HG03175 (cell line): ENCODE data around the gene TBCD.

ENCODE experiments used
- ATAC-seq: cut with Tn5 transposase; IDR thresholded peaks from one replicate; pipeline ENCODE4 v1.9.1; 2021; ENCODE audit warnings: mild to moderate bottlenecking, moderate library complexity; ENCODE audit not compliant: unreplicated experiment

The TBCD gene

DNA sequence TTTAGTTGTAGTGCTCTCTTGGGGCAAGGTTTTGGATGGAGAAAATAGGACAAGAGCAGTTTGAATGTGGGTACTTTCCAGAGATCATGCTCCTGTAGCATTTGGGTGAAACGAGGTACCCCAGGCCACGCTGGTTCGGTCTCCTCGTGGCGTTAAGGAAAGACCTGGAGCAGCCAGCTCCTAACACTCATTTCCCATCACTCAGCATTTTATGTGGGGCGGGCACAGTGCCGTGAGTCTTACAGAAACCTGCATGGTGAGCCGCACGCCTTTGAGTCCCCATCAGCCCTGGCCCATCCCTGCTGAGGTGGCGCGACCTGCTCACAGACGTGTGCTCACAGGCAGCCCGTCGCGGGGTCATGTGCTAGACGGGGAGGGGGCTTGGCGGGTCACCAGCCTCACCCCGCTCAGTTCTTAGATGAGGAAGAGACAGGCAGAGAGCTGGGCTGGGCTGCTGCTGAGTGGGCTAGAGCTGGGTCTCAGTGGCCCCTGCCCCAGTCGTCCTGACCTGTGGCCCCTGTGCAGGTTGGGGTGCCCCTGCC is 37.3 kb downstream of the TBCD start:
- ATAC-seq, result no peak

DNA sequence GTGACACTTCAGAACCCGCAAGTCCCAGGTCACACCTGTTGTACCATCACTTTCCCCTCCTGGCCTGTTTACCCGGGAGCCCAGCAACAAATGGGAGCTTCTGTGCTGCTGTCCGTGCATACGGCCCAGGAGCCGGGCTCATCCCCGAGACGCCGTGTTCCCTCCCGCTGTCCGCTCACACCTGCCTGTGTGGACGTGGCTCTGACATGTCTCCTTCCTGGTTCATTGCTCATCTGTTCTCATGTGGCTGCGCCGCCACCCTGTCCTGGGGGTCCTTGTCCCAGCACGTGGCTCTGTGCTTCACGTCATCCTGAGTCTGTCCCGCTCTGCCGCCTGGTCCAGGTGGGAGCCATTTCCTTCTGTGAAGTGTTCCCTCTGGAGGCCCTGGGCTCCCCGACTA is 37.9 kb downstream of the TBCD start:
- ATAC-seq, result no peak

DNA sequence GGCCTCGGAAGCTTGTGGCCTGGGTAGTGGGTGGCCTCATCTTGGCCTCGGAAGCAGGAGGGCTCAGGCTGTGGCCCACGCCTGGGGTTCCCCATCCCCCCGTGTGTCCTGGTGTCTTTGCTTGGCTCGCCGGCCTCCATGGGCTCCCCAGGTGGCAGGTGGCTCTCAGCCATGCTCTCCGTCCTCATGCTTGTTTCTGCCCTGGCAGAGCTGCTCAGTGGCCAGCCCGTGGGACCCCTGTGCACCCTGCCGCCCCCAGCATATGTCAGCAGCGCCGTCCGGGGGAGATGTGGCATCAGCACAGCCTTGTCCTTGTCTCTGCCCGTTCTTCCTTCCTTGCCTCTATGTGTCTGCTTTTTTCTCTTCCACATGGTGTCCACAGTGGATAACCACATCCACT is 38.5 kb downstream of the TBCD start:
- ATAC-seq, result no peak

DNA sequence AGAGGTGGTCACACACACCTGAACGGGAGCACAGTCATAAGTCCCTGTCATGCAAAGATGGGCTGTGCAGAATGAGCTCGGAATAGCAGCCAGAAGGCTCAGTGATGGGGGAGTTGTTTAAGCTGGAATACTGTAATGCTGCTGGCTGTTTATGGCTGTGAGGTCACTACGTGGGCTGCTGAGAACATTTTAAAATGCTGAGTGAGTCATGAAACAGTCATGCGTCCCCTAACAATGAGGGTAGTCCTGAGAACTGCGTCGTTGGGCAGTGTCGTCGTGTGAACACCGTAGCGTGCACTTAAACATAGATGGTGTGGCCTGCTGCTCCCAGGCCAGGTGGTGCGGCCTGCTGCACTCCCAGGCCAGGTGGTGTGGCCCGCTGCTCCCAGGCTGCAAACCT is 39.7 kb downstream of the TBCD start:
- ATAC-seq, result no peak

- ATAC-seq, result no peak
These were observed 42.2 kb downstream of the TBCD start for GRCh38 chr17:82793974-82794630.

DNA sequence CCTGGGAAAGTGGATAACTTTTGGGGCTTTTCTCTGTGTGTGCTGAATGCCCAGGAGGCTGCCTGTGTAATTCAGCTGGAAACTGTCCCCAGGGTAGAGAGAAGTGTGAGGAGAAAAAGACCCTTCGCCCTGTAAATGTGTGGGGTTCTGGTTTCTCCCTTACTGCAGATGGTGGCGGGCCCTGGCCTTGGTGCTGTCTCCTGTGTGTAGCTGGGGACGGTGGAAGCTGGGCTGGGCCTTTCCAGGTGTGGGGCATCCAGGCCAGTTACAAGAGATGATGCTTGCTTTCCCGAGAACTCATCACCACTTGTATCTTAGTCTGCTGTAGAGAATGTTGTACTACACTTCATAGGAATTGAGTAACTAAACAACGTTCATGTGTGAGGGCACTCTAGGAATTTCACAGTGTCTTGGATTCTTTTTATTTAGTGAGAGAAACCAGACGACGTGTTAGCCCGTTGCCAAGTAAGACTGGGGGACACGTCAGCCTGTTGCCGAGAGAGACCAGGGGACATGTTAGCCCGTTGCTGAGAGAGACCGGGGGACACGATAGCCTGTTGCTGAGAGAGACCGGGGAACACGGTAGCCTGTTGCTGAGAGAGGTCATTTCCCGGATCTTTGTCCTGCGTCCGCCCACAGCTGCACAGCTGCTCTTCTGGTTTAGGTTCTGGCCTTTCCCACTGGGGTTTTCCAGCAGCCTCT is 43.1 kb downstream of the TBCD start:
- ATAC-seq, result no peak

GRCh38 chr17:82795615-82796014 is 43.8 kb downstream of the TBCD start:
- ATAC-seq, result no peak

- ATAC-seq, result no peak
These were observed 45.2 kb downstream of the TBCD start for GRCh38 chr17:82797061-82797460.

GRCh38 chr17:82798752-82799151 is 46.9 kb downstream of the TBCD start:
- ATAC-seq, result no peak

DNA sequence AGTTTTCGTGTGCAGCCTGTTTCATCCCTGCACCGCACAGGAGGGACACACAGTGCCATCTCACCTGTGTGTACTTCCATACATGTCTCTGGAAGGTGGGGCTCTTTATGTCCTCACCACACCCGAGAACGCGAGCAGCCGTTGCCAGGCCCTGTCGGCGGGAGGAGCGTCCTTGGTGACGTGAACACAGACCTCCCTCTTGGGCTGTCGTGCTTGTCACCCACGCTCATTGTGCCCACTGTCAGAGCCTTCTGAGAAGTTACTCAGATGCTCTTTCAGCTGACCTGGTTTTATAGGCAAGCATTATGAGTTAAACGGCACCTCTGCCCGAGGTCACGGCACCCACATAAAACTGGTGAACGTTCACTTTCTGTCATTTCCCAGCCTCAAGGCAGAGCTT is 47.7 kb downstream of the TBCD start:
- no peak for ATAC-seq

DNA sequence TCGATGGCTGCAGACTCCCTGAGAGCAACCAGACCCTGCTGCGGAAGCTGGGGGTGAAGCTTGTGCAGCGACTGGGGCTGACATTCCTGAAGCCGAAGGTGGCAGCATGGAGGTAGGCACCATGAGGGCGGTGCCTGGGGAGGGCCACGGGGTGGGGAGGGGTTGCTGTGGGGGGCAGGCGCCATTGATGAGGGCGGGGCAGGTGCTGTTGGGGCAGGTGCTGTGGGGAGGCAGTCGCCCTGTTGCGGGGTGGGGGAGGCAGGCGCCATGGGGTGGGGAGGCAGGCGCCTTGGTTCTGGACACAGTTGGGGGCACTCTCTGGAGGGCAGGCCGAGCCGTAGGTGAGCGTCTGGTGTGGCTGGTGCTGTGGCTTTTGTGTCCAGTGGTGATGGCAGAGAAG is 49.0 kb downstream of the TBCD start:
- no peak for ATAC-seq

DNA sequence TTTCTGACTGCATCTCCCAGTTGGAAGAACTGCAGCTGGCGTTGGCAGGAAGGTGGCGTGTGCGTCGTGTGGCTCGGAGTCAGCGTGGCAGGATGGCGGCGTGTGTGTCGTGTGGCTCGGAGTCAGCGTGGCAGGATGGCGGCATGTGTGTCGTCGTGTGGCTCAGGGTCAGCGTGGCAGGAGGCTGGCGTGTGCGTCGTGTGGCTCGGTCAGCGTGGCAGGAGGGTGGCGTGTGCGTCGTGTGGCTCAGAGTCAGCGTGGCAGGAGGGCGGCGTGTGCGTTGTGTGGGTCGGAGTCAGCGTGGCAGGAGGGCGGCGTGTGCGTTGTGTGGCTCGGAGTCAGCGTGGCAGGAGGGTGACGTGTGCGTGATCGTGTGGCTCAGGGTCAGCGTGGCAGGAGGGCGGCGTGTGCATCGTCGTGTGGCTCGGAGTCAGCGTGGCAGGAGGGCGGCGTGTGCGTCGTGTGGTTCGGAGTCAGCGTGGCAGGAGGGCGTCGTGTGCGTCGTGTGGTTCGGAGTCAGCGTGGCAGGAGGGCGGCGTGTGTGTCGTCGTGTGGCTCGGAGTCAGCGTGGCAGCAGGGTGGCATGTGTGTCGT is 49.6 kb downstream of the TBCD start:
- no peak for ATAC-seq

DNA sequence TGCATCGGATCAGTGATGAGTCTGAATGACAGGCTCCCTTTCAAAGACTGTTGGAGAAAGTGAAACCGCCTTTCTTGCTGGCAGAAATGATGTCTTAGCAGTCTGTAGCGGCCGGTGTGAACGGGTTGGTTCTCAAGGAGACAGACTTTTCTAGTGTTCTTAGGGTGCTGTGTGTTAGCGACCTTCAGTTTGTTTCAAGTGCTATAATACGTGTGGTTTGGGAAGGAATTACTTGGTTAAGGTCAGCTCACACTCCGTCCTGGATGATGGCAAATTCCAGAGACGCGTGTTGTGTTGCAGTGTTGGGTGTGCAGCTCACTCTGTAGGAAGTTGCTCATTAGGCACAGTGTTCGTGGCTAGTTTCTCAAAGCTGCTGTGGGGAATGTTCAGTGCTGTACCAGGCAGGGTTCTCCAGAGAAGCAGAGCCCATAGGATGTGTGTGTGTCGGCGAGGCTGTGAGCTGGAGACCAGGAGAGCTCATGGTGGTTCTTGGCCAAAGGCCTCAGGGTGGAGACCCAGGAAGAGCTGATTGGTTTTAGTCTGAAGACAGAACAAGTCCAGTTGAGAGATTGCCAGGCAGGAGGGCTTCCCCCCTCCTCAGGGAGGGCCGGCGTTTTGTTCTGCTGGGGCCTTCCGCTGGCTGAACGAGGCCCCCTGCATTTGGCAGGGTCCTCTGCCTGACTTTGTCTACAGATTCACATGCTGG is 50.4 kb downstream of the TBCD start:
- ATAC-seq, result no peak

DNA sequence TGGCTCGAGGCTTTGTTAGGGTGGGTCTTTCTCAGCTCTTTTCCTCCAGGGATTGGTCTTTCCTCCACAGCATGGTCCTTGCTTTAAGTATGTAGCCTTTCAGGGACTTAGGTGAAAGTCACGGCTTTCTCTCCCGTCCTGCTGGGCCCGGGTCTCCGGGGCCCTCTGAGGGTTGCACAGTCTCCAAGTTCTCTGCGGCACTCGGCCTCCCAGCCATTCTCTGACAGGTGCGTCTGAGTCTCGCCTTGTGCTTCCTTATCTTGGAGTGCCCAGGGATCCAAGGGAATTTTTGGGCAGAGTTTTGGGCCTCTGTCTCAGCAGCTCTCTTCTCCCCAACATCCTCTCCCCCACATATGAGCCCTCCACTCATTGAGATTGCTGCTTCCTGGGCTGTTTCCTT is 51.3 kb downstream of the TBCD start:
- no peak for ATAC-seq

GRCh38 chr17:82803606-82804005 is 51.7 kb downstream of the TBCD start:
- ATAC-seq, result no peak

- ATAC-seq, result no peak
These were observed 52.8 kb downstream of the TBCD start for GRCh38 chr17:82804442-82805191.

- ATAC-seq, result no peak
These were observed 53.4 kb downstream of the TBCD start for GRCh38 chr17:82805254-82805653.

GRCh38 chr17:82805823-82806222 is 54.0 kb downstream of the TBCD start:
- ATAC-seq, result no peak

- ATAC-seq, result no peak
These were observed 54.8 kb downstream of the TBCD start for GRCh38 chr17:82806645-82807044.

DNA sequence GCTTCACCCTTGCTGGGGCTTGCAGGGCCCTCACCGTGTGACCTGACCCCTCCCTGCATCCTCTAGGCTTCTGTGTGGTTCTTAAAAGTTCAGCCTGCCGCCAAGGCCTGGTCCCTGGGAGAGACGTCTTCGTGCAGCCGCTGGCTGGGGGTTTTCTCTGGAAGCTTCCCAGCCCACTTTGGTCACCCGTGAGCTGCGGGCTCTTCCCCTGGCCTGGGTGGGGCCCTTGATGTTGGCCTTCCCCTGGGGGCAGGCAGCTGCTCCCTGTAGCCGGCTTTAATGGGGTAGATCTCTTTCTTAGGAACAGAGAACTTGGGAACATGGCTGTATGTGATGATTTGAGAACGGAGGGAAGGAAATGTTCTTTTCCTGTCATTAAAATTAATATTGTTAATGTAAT is 55.2 kb downstream of the TBCD start:
- ATAC-seq, result no peak

DNA sequence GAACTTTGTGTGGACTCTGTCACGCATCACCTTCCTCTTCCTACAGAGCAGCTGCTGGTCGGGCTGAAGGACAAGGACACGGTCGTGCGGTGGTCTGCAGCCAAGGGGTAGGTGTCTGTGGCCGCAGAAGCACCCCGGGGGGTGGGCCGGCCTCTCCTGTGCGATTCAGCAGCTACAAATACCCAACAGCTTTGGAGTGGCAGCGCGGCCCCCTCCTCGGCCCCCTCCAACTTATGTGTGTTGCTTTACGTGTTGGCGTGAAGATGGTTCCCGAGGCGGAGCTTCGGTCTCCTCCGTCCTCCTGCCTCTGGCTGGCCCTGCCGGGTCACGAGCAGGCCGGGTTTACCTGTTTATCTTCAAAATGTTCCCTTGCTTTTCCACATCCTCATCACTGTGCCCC is 55.7 kb downstream of the TBCD start:
- ATAC-seq, result no peak
